B cell (primary cell): Measurements from ENCODE around the gene IL25.

Experiments
- EZH2 ChIP-seq: IDR thresholded peaks from 2 replicates; pipeline ENCODE4 v1.6.1; 2012; ENCODE audit warnings: borderline replicate concordance, low read depth, mild to moderate bottlenecking, moderate library complexity, low read length; ENCODE audit not compliant: insufficient read depth, poor library complexity, severe bottlenecking
- TF ChIP-seq, protein P1 (sequence below): fragments of 200-600 bp; IDR thresholded peaks from one replicate; pipeline ENCODE4 v1.8.0; 2022; ENCODE audit warnings: antibody characterized with exemption, mild to moderate bottlenecking

DNA sequence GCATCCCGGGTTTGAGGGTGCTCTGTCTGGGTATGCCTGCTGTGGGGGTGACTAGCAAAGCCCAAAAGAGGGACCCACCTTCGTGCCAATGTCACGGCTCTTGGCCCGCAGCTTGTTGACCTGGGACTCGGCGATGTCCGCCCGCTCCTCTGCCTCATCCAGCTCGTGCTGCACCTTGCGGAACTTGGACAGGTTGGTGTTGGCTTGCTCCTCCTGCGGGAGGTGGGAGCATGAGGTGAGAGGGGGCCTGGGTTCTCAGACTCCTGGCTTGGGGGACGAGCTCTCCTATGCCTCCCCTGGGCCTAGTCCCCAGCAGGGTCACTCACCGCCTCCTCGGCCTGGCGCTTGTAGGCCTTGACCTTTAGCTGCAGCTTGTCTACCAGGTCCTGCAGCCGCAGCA is 41.1 kb downstream of the IL25 start:
- TF ChIP-seq, protein P1, sequence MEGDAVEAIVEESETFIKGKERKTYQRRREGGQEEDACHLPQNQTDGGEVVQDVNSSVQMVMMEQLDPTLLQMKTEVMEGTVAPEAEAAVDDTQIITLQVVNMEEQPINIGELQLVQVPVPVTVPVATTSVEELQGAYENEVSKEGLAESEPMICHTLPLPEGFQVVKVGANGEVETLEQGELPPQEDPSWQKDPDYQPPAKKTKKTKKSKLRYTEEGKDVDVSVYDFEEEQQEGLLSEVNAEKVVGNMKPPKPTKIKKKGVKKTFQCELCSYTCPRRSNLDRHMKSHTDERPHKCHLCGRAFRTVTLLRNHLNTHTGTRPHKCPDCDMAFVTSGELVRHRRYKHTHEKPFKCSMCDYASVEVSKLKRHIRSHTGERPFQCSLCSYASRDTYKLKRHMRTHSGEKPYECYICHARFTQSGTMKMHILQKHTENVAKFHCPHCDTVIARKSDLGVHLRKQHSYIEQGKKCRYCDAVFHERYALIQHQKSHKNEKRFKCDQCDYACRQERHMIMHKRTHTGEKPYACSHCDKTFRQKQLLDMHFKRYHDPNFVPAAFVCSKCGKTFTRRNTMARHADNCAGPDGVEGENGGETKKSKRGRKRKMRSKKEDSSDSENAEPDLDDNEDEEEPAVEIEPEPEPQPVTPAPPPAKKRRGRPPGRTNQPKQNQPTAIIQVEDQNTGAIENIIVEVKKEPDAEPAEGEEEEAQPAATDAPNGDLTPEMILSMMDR = no peak
- TF ChIP-seq EZH2 = no peak
